Choroid plexus epithelial cell (primary cell): ENCODE results near the gene TMEM92.

ENCODE experiments used
- DNase-seq: peaks from one replicate; pipeline ENCODE4 v3.0.0-alpha.2; 2010; ENCODE audit warnings: low read depth
- H3K4me3 ChIP-seq: 2 replicates; pipeline ENCODE4 v1.5.1; 2011; ENCODE audit warnings: low read depth, mild to moderate bottlenecking, control low read depth, low read length, moderate library complexity
- CTCF ChIP-seq: conservative IDR thresholded peaks from 2 replicates; pipeline ENCODE4 v1.5.1; 2011; ENCODE audit warnings: low read depth, mild to moderate bottlenecking, control low read depth, inconsistent platforms, low read length, moderate library complexity

TMEM92 gene

GRCh38 chr17:50328363-50329325 is 54.4 kb downstream of the TMEM92 start:
- DNase-seq = peak; percentile 57
- no peak overlapping the region for H3K4me3 ChIP-seq

GRCh38 chr17:50329716-50330115 is 55.5 kb downstream of the TMEM92 start:
- no peak for DNase-seq
- no peak overlapping the region for H3K4me3 ChIP-seq
- no peak for TF ChIP-seq CTCF

More at GRCh38 chr17:50328363-50329325, 54.4 kb downstream of the TMEM92 start:
- no peak for TF ChIP-seq CTCF

- DNase-seq = no peak
- no peak for TF ChIP-seq CTCF
- no peak overlapping the region for H3K4me3 ChIP-seq
Observed at GRCh38 chr17:50330151-50330775, 56.0 kb downstream of the TMEM92 start.
